Dendritic cell treated with granulocyte-macrophage colony-stimulating factor and Interleukin-4, amounts not matched to agents 40 ng/mL and 50 ng/mL, for 4 days (primary cell): Measurements from ENCODE around the gene CELSR2.

Source experiments
- H3K27ac Mint-ChIP-seq: one replicate; pipeline ENCODE4 v1.8.0; 2022; ENCODE audit warnings: mild to moderate bottlenecking, mixed read lengths
- H3K27me3 Mint-ChIP-seq: one replicate; pipeline ENCODE4 v1.8.0; 2022; ENCODE audit warnings: mild to moderate bottlenecking, mixed read lengths
- H3K36me3 Mint-ChIP-seq: one replicate; pipeline ENCODE4 v1.8.0; 2022; ENCODE audit warnings: low read depth, mixed read lengths
- H3K4me1 Mint-ChIP-seq: one replicate; pipeline ENCODE4 v1.8.0; 2022; ENCODE audit warnings: low read depth, mixed read lengths
- H3K4me3 Mint-ChIP-seq: one replicate; pipeline ENCODE4 v1.8.0; 2022; ENCODE audit warnings: mild to moderate bottlenecking, moderate library complexity, mixed read lengths
- H3K9me3 Mint-ChIP-seq: one replicate; pipeline ENCODE4 v1.8.0; 2022; ENCODE audit warnings: mixed read lengths
- intact Hi-C: fragments of 100-400 bp; cut with micrococcal nuclease; formaldehyde crosslinking; loops from one replicate; pipeline ENCODE4 v1.15.0; 2022

CELSR2 gene

GRCh38 chr1:109251277-109252166, 2.2 kb downstream of the CELSR2 start:
- Mint-ChIP-seq H3K4me1 (peaks cover 17% of the 10 kb centered on the region), H3K36me3 (no peaks in the 10 kb centered on the region), H3K27me3 (peaks cover 66% of the 10 kb centered on the region), H3K27ac (no peak overlapping the region), H3K9me3 (no peaks in the 10 kb centered on the region), H3K4me3 (no peak overlapping the region)
- intact Hi-C loops, result no loop called here

- H3K27me3 Mint-ChIP-seq, result peaks cover 66% of the 10 kb centered on the region
- no peaks in the 10 kb centered on the region for H3K36me3 Mint-ChIP-seq
- intact Hi-C loops, result no loop called here
- no peaks in the 10 kb centered on the region for H3K9me3 Mint-ChIP-seq
- H3K27ac Mint-ChIP-seq, result no peak overlapping the region
- no peak overlapping the region for H3K4me3 Mint-ChIP-seq
- H3K4me1 Mint-ChIP-seq, result peaks cover 17% of the 10 kb centered on the region
Measured at GRCh38 chr1:109252167-109252892, 3.0 kb downstream of the CELSR2 start.

GRCh38 chr1:109252893-109253802, 3.8 kb downstream of the CELSR2 start:
- Mint-ChIP-seq H3K27me3 (peaks cover 61% of the 10 kb centered on the region), H3K27ac (no peak overlapping the region), H3K4me3 (no peak overlapping the region), H3K9me3 (no peaks in the 10 kb centered on the region), H3K4me1 (peaks cover 17% of the 10 kb centered on the region), H3K36me3 (no peaks in the 10 kb centered on the region)
- intact Hi-C loops, result no loop called here

GRCh38 chr1:109253803-109254620, 4.7 kb downstream of the CELSR2 start:
- H3K9me3 Mint-ChIP-seq, result no peaks in the 10 kb centered on the region
- H3K27ac Mint-ChIP-seq, result no peak overlapping the region
- no peaks in the 10 kb centered on the region for H3K36me3 Mint-ChIP-seq
- no peak overlapping the region for H3K4me3 Mint-ChIP-seq
- H3K4me1 Mint-ChIP-seq, result peaks cover 17% of the 10 kb centered on the region
- intact Hi-C loops, result no loop called here
- H3K27me3 Mint-ChIP-seq, result peaks cover 53% of the 10 kb centered on the region

- Mint-ChIP-seq H3K9me3 (no peaks in the 10 kb centered on the region), H3K4me3 (no peak overlapping the region), H3K27me3 (peaks cover 50% of the 10 kb centered on the region), H3K4me1 (peaks cover 17% of the 10 kb centered on the region), H3K27ac (no peak overlapping the region), H3K36me3 (no peaks in the 10 kb centered on the region)
- intact Hi-C loops, result no loop called here
Measured at GRCh38 chr1:109254621-109255096, 5.3 kb downstream of the CELSR2 start.

- Mint-ChIP-seq H3K9me3 (no peaks in the 10 kb centered on the region), H3K36me3 (no peaks in the 10 kb centered on the region), H3K4me3 (no peak overlapping the region), H3K27ac (peak overlapping the region; percentile 16), H3K4me1 (peaks cover 16% of the 10 kb centered on the region), H3K27me3 (peaks cover 48% of the 10 kb centered on the region)
- intact Hi-C loops, result no loop called here
Measured at GRCh38 chr1:109255097-109255651, 5.8 kb downstream of the CELSR2 start.

- Mint-ChIP-seq H3K4me1 (peaks cover 13% of the 10 kb centered on the region), H3K4me3 (no peak overlapping the region), H3K27me3 (peaks cover 44% of the 10 kb centered on the region), H3K27ac (peak overlapping the region; percentile 16), H3K9me3 (no peaks in the 10 kb centered on the region), H3K36me3 (no peaks in the 10 kb centered on the region)
- intact Hi-C loops, result no loop called here
Measured at GRCh38 chr1:109255678-109256077, 6.3 kb downstream of the CELSR2 start.

- Mint-ChIP-seq H3K27me3 (peaks cover 40% of the 10 kb centered on the region), H3K4me3 (no peak overlapping the region), H3K36me3 (no peaks in the 10 kb centered on the region), H3K4me1 (peaks cover 13% of the 10 kb centered on the region), H3K9me3 (no peaks in the 10 kb centered on the region), H3K27ac (no peak overlapping the region)
- intact Hi-C loops, result no loop called here
Measured at GRCh38 chr1:109256085-109256484, 6.7 kb downstream of the CELSR2 start.

- Mint-ChIP-seq H3K36me3 (no peaks in the 10 kb centered on the region), H3K27ac (no peak overlapping the region)
- intact Hi-C loops, result no loop called here
Measured at GRCh38 chr1:109256971-109257681, 7.8 kb downstream of the CELSR2 start.

GRCh38 chr1:109257682-109258421, 8.5 kb downstream of the CELSR2 start:
- H3K27ac Mint-ChIP-seq, result no peak overlapping the region
- peaks cover 29% of the 10 kb centered on the region for H3K27me3 Mint-ChIP-seq
- no peaks in the 10 kb centered on the region for H3K9me3 Mint-ChIP-seq
- intact Hi-C loops, result no loop called here
- H3K36me3 Mint-ChIP-seq, result no peaks in the 10 kb centered on the region
- no peak overlapping the region for H3K4me3 Mint-ChIP-seq
- H3K4me1 Mint-ChIP-seq, result peaks cover 13% of the 10 kb centered on the region

More at GRCh38 chr1:109256971-109257681, 7.8 kb downstream of the CELSR2 start:
- Mint-ChIP-seq H3K4me3 (no peak overlapping the region), H3K9me3 (no peaks in the 10 kb centered on the region), H3K4me1 (peaks cover 13% of the 10 kb centered on the region), H3K27me3 (peaks cover 31% of the 10 kb centered on the region)

GRCh38 chr1:109258481-109259466, 9.4 kb downstream of the CELSR2 start:
- Mint-ChIP-seq H3K4me3 (no peak overlapping the region), H3K4me1 (peaks cover 19% of the 10 kb centered on the region), H3K9me3 (no peaks in the 10 kb centered on the region), H3K27me3 (peaks cover 30% of the 10 kb centered on the region), H3K36me3 (no peaks in the 10 kb centered on the region), H3K27ac (no peak overlapping the region)
- intact Hi-C loops, result no loop called here
